ENCODE data around the gene CDH4. TPM values are rescaled to one million over a fixed set of nuclear protein-coding genes. Genes with fewer than 3 reads are reported as not detected.
"Not testable (repeated sequence)": the region's sequence is repeated elsewhere in the genome, so short reads cannot be mapped to it uniquely, and the experiment has no call there.

The CDH4 gene
- total RNA-seq, 2 experiments from 2014 or later, result 0.11 to 0.18 TPM

DNA sequence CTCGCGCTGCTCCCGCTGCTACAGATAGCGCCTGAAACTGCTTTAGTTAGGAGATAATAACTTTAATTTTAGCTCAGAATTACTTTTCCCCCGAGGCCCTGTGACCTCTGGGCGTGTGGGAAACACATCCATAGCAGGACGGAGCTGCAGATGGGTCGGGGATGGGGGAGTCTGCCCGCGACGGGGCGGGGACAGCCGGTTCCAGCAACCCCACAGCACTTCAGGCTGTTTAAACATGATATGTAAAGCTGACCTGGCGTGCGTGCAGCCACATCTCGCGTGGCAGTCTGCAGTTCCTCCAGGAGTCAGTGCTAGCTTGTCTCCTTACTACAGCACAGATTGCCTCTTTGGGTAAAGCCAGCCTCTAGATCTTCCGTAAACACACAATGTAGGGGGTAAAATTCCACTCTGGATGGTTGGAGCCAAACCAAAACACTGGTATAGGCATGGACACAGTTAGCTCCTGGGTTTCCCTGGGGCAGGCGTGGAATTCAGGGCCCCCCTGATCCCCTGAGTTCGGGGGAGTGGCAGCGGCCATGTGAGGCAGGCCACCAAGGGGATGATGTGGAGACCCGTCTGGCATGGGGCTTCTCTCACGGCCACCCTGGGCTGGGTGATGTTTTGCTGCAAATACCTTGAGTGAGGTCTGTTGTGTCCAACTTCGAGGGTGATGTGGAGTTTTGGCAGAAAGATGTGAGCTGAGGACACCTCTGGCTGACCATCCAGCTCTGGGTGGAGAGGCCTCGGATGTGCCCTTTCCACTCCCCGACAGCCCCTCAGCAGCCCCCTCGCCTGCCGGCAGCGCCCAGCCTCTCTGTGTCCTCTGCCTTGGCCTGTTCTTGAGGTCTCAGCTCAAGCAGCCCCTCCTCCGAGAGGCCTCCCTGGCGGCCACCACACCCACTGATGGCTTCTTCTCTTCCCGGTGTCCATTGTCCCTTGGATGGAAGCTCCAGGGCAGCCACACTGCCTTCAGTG lies 599.2 kb downstream of the CDH4 start:
- TF ChIP-seq, protein P1, sequence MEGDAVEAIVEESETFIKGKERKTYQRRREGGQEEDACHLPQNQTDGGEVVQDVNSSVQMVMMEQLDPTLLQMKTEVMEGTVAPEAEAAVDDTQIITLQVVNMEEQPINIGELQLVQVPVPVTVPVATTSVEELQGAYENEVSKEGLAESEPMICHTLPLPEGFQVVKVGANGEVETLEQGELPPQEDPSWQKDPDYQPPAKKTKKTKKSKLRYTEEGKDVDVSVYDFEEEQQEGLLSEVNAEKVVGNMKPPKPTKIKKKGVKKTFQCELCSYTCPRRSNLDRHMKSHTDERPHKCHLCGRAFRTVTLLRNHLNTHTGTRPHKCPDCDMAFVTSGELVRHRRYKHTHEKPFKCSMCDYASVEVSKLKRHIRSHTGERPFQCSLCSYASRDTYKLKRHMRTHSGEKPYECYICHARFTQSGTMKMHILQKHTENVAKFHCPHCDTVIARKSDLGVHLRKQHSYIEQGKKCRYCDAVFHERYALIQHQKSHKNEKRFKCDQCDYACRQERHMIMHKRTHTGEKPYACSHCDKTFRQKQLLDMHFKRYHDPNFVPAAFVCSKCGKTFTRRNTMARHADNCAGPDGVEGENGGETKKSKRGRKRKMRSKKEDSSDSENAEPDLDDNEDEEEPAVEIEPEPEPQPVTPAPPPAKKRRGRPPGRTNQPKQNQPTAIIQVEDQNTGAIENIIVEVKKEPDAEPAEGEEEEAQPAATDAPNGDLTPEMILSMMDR (IDR thresholded peaks at IDR 0.05), result no peak
- Mint-ChIP-seq H3K27me3 (no peaks in the 10 kb centered on the region), H3K4me1 (ENCODE audit: low read depth) (no peaks in the 10 kb centered on the region), H3K4me3 (no peak overlapping the region), H3K9me3 (no peaks in the 10 kb centered on the region), H3K27ac (no peak overlapping the region), H3K36me3 (ENCODE audit: low read depth) (no peaks in the 10 kb centered on the region)
- ATAC-seq (no peak), DNase-seq (no peak)
- intact Hi-C loops (cut with micrococcal nuclease), result no loop called here
- POLR2A ChIA-PET, result no interaction called here
- CTCF ChIA-PET, result interaction anchor here (1.3 kb wide), 1 partner anchor 45 kb away, joined by 3 read pairs; no protein-coding TSS in a partner anchor

DNA sequence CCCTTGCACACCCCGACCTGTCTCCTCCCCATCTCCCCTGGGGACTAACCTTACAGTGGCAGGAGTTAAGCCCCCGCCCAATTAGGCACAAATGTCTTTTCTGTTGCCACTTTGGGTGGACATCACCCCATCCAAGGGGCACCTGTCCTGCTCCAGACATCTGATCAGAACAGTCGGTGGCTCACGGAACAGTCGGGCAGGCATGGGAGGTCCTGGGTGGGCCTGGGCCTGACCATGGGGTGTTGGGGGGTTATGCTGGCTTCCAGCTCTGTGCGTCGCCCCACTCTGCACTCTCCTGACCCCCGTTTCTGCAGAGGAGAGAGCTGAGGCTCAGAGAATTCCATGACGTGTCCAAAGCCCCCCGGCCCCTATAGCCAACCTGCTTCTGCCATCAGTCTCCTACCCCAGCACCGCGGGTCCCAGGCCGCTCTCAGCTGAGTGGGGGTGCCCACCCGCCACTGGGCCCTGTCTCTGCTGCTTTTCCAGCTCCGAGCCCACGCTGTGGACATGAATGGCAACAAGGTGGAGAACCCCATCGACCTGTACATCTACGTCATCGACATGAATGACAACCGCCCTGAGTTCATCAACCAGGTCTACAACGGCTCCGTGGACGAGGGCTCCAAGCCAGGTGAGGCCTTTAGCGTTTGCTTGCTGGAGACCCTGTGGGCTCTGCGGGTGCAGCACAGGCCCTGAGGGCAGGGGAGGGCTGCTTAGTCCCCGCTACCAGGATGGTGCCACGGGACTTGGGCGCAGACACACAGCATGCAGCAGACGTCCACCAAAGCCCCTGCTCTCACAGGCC lies 600.4 kb downstream of the CDH4 start:
- TF ChIP-seq, protein P1 (IDR thresholded peaks at IDR 0.05), result no peak
- ATAC-seq (no peak), DNase-seq (no peak)
- Mint-ChIP-seq H3K4me3 (no peak overlapping the region), H3K4me1 (ENCODE audit: low read depth) (no peaks in the 10 kb centered on the region), H3K9me3 (no peaks in the 10 kb centered on the region), H3K36me3 (ENCODE audit: low read depth) (no peaks in the 10 kb centered on the region), H3K27me3 (no peaks in the 10 kb centered on the region), H3K27ac (no peak overlapping the region)
- CTCF ChIA-PET, result interaction anchor here (1.3 kb wide), 1 partner anchor 44 kb away, joined by 3 read pairs; no protein-coding TSS in a partner anchor
- intact Hi-C loops (cut with micrococcal nuclease), result no loop called here
- POLR2A ChIA-PET, result no interaction called here

DNA sequence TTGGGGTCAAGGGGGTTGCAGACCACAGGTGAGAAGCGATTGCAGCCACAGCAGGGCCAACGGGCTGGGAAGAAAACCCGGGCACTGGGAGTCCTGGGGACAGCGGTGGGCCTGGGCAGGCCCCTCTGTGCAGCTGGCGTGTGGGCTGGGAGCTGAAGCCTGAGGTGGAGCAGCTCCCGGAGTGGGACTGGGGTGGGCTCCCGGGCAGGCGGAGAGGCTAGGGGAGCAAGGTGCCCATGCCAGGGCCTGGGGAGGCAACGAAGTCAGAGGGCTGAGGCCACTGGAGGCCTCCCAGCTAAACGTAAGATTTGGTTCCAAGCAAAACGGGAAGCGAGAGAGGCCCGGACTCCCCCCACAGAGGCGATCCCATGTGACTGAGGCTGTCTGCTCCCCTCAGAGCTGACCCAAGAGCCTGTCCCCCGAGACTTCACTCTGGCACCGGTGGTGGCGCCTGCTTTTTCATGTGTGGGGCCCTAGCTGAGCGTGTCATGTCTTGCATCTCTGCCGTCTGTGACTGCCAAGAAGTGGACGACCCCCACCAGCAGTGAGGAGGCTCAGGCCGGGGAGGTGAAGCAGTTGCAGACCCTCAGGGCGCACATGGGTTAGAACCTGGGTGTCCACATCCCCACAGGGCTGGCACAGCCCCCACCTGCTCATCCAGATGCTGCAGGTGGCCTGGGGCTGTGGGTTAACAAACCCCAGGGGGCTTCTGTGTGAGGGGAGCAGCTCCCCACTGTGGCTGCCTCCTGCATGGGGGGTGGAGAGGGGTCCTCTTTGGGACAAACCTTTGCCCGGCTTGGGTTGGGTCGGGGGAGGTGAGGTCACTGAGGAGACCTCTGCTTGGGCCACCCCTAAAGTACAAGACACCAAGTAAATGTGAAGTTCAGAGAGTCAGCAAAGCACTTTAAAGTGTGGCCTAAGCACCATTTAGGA lies 601.3 kb downstream of the CDH4 start:
- DNase-seq (no peak), ATAC-seq (no peak)
- TF ChIP-seq, protein P1 (IDR thresholded peaks at IDR 0.05), result no peak
- Mint-ChIP-seq H3K4me3 (no peak overlapping the region), H3K27me3 (no peaks in the 10 kb centered on the region), H3K4me1 (ENCODE audit: low read depth) (no peaks in the 10 kb centered on the region), H3K27ac (no peak overlapping the region), H3K9me3 (no peaks in the 10 kb centered on the region), H3K36me3 (ENCODE audit: low read depth) (no peaks in the 10 kb centered on the region)
- intact Hi-C loops (cut with micrococcal nuclease), result no loop called here
- ChIA-PET POLR2A (no interaction called here), CTCF (no interaction called here)

DNA sequence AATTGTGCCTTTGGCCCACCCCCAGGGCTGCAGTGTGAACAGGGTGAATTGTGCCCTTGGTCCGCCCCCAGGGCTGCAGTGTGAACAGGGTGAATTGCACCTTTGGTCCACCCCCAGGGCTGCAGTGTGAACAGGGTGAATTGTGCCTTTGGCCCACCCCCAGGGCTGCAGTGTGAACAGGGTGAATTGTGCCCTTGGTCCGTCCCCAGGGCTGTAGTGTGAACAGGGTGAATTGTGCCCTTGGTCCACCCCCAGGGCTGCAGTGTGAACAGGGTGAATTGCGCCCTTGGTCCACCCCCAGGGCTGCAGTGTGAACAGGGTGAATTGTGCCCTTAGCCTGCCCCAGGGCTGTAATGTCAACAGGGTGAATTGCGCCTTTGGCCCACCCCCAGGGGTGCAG lies 602.5 kb downstream of the CDH4 start:
- POLR2A ChIA-PET; intact Hi-C loops (cut with micrococcal nuclease); H3K4me1 Mint-ChIP-seq (ENCODE audit: low read depth); H3K27me3 Mint-ChIP-seq; ATAC-seq; H3K36me3 Mint-ChIP-seq (ENCODE audit: low read depth); CTCF ChIA-PET; DNase-seq; H3K27ac Mint-ChIP-seq; H3K4me3 Mint-ChIP-seq; H3K9me3 Mint-ChIP-seq: not testable (repeated sequence)

DNA sequence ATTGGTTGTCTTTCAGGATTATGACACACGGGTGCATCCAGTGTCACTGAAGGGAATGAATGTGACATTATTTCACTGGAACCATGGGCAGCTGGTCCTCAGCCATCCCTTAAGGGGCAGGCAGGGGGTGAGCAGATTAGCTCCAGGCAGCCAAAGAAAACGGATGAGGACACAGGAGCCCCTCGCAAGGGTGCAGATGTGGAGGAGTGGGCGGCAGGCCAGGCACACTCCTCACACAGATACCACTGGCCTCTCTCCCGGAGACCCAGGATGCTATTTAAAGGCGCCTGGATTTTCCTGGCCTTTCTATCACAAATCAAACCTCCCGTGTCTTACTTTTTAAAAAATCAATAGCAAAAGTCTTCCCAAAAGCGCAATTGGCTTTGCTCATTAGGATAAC lies 603.2 kb downstream of the CDH4 start:
- TF ChIP-seq, protein P1 (IDR thresholded peaks at IDR 0.05), result no peak
- Mint-ChIP-seq H3K27ac (no peak overlapping the region), H3K4me1 (ENCODE audit: low read depth) (no peaks in the 10 kb centered on the region), H3K4me3 (no peak overlapping the region), H3K27me3 (peaks cover 4% of the 10 kb centered on the region), H3K9me3 (no peaks in the 10 kb centered on the region), H3K36me3 (ENCODE audit: low read depth) (no peaks in the 10 kb centered on the region)
- ATAC-seq, result no peak
- POLR2A ChIA-PET, result no interaction called here
- no peak for DNase-seq
- CTCF ChIA-PET, result no interaction called here
- intact Hi-C loops (cut with micrococcal nuclease), result no loop called here
